SK-N-SH treated with all-trans-retinoic acid at 6 μM for 48 hours (cell line): ENCODE measurements around the gene CIITA.

Source experiments
- ATAC-seq: fragments of 200-7000 bp; cut with Tn5 transposase; 3 replicates; pipeline ENCODE4 v1.9.1; 2020; ENCODE audit warnings: mild to moderate bottlenecking, moderate library complexity
- ARNTL ChIP-seq: fragments of 450-650 bp; formaldehyde crosslinking; IDR thresholded peaks from 2 replicates; pipeline ENCODE4 v1.5.0; 2020; ENCODE audit warnings: low read depth, mild to moderate bottlenecking, moderate library complexity, borderline replicate concordance
- BACH2 ChIP-seq: fragments of 250-450 bp; sonication (Bioruptor Pico); IDR thresholded peaks from 2 replicates; pipeline ENCODE4 v1.9.0; 2021; ENCODE audit warnings: mild to moderate bottlenecking, borderline replicate concordance
- CSDC2 ChIP-seq: fragments of 250-450 bp; sonication (Bioruptor Pico); IDR thresholded peaks from 2 replicates; pipeline ENCODE4 v1.5.0; 2020; ENCODE audit warnings: mild to moderate bottlenecking, moderate library complexity
- ESRRG ChIP-seq: fragments of 250-450 bp; sonication (Bioruptor Pico); IDR thresholded peaks from 2 replicates; pipeline ENCODE4 v1.6.1; 2021; ENCODE audit warnings: mild to moderate bottlenecking
- GLIS3 ChIP-seq: fragments of 250-450 bp; sonication (Bioruptor Pico); IDR thresholded peaks from 2 replicates; pipeline ENCODE4 v1.5.0; 2020; ENCODE audit warnings: mild to moderate bottlenecking, moderate library complexity
- ISL1 ChIP-seq: fragments of 250-450 bp; sonication (Bioruptor Pico); IDR thresholded peaks from 2 replicates; pipeline ENCODE4 v2.1.2; 2022; ENCODE audit warnings: mild to moderate bottlenecking, moderate library complexity
- OSR1 ChIP-seq: fragments of 250-450 bp; sonication (Bioruptor Pico); IDR thresholded peaks from 2 replicates; pipeline ENCODE4 v1.8.0; 2022; ENCODE audit warnings: moderate library complexity, mild to moderate bottlenecking, inconsistent platforms
- PPARA ChIP-seq: fragments of 250-450 bp; sonication (Bioruptor Pico); IDR thresholded peaks from 2 replicates; pipeline ENCODE4 v1.5.0; 2020; ENCODE audit warnings: mild to moderate bottlenecking, borderline replicate concordance
- RARB ChIP-seq: fragments of 250-450 bp; sonication (Bioruptor Pico); IDR thresholded peaks from 2 replicates; pipeline ENCODE4 v1.8.0; 2021; ENCODE audit warnings: mild to moderate bottlenecking, moderate library complexity
- SNAI2 ChIP-seq: fragments of 250-450 bp; sonication (Bioruptor Pico); IDR thresholded peaks from 2 replicates; pipeline ENCODE4 v1.5.0; 2020; ENCODE audit warnings: mild to moderate bottlenecking, moderate library complexity
- TCF4 ChIP-seq: fragments of 250-450 bp; sonication (Bioruptor Pico); IDR thresholded peaks from 2 replicates; pipeline ENCODE4 v1.8.0; 2021; ENCODE audit warnings: mild to moderate bottlenecking, moderate library complexity, borderline replicate concordance
- ZC3H10 ChIP-seq: fragments of 250-450 bp; sonication (Bioruptor Pico); IDR thresholded peaks from 2 replicates; pipeline ENCODE4 v1.5.1; 2021; ENCODE audit warnings: mild to moderate bottlenecking, moderate library complexity
- ZFP3 ChIP-seq: fragments of 250-450 bp; sonication (Bioruptor Pico); IDR thresholded peaks from 2 replicates; pipeline ENCODE4 v1.5.0; 2020; ENCODE audit warnings: mild to moderate bottlenecking, moderate library complexity
- ZFP30 ChIP-seq: fragments of 450-650 bp; formaldehyde crosslinking; IDR thresholded peaks from 2 replicates; pipeline ENCODE4 v1.5.0; 2022; ENCODE audit warnings: mild to moderate bottlenecking, moderate library complexity
- ZNF565 ChIP-seq: fragments of 450-650 bp; formaldehyde crosslinking; conservative IDR thresholded peaks from 2 replicates; pipeline ENCODE4 v1.5.0; 2020; ENCODE audit warnings: low read depth, mild to moderate bottlenecking, moderate library complexity
- ZNF70 ChIP-seq: fragments of 450-650 bp; formaldehyde crosslinking; IDR thresholded peaks from 2 replicates; pipeline ENCODE4 v1.5.0; 2020; ENCODE audit warnings: mild to moderate bottlenecking, moderate library complexity
- ZNF8 ChIP-seq: fragments of 450-650 bp; formaldehyde crosslinking; IDR thresholded peaks from 2 replicates; pipeline ENCODE4 v1.5.0; 2020; ENCODE audit warnings: mild to moderate bottlenecking, moderate library complexity
- TF ChIP-seq, protein P1 (sequence below): fragments of 250-450 bp; sonication (Bioruptor Pico); IDR thresholded peaks from 2 replicates; pipeline ENCODE4 v1.8.0; 2020; ENCODE audit warnings: mild to moderate bottlenecking, moderate library complexity, borderline replicate concordance
- TF ChIP-seq, protein P2 (sequence below): fragments of 250-450 bp; sonication (Bioruptor Pico); IDR thresholded peaks from 2 replicates; pipeline ENCODE4 v1.8.0; 2021; ENCODE audit warnings: low read depth, mild to moderate bottlenecking, moderate library complexity, borderline replicate concordance
- TF ChIP-seq, protein P3 (sequence below): fragments of 250-450 bp; sonication (Bioruptor Pico); IDR thresholded peaks from 2 replicates; pipeline ENCODE4 v1.5.0; 2020; ENCODE audit warnings: mild to moderate bottlenecking, moderate library complexity
- TF ChIP-seq, protein P4 (sequence below): fragments of 250-450 bp; sonication (Bioruptor Pico); IDR thresholded peaks from 2 replicates; pipeline ENCODE4 v1.5.1; 2020; ENCODE audit warnings: low read depth, mild to moderate bottlenecking, moderate library complexity

The CIITA gene

DNA sequence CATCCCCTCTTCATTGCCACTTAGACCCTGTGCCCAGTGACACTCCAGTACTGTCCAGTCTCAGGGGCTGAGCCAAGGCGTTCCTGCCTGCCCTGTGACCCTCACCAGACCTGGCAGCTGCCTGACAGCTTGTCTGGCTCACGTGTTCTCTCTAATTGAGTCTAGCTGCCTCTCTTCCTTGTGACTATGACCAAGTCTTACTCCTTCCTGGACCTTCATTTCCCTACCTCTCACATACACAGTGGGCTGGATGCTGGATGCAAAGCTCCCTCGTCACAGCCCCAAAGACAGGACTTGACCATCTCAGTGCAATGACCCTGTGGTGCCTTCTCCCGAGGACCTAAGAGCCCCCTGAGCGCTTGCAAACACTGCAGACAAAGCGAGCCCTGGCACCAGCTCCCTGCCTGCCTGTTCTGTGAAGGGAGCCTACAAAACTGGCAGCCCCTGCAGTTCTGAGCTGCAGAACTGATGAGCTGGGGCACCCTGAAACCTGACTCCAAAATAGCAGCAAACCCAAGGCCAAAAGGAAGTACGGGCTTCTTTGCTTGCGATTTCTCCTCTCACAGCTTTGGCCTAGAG is 63.6 kb downstream of the CIITA start:
- TF ChIP-seq ZC3H10 (CRISPR knock-in tag), result no peak
- TF ChIP-seq, protein P1, sequence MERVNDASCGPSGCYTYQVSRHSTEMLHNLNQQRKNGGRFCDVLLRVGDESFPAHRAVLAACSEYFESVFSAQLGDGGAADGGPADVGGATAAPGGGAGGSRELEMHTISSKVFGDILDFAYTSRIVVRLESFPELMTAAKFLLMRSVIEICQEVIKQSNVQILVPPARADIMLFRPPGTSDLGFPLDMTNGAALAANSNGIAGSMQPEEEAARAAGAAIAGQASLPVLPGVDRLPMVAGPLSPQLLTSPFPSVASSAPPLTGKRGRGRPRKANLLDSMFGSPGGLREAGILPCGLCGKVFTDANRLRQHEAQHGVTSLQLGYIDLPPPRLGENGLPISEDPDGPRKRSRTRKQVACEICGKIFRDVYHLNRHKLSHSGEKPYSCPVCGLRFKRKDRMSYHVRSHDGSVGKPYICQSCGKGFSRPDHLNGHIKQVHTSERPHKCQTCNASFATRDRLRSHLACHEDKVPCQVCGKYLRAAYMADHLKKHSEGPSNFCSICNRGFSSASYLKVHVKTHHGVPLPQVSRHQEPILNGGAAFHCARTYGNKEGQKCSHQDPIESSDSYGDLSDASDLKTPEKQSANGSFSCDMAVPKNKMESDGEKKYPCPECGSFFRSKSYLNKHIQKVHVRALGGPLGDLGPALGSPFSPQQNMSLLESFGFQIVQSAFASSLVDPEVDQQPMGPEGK, result no peak
- no peak for TF ChIP-seq OSR1 (CRISPR knock-in tag)
- TF ChIP-seq SNAI2 (CRISPR knock-in tag), result no peak
- TF ChIP-seq, protein P2, sequence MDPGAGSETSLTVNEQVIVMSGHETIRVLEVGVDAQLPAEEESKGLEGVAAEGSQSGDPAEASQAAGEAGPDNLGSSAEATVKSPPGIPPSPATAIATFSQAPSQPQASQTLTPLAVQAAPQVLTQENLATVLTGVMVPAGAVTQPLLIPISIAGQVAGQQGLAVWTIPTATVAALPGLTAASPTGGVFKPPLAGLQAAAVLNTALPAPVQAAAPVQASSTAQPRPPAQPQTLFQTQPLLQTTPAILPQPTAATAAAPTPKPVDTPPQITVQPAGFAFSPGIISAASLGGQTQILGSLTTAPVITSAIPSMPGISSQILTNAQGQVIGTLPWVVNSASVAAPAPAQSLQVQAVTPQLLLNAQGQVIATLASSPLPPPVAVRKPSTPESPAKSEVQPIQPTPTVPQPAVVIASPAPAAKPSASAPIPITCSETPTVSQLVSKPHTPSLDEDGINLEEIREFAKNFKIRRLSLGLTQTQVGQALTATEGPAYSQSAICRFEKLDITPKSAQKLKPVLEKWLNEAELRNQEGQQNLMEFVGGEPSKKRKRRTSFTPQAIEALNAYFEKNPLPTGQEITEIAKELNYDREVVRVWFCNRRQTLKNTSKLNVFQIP, result no peak
- TF ChIP-seq, protein P3, sequence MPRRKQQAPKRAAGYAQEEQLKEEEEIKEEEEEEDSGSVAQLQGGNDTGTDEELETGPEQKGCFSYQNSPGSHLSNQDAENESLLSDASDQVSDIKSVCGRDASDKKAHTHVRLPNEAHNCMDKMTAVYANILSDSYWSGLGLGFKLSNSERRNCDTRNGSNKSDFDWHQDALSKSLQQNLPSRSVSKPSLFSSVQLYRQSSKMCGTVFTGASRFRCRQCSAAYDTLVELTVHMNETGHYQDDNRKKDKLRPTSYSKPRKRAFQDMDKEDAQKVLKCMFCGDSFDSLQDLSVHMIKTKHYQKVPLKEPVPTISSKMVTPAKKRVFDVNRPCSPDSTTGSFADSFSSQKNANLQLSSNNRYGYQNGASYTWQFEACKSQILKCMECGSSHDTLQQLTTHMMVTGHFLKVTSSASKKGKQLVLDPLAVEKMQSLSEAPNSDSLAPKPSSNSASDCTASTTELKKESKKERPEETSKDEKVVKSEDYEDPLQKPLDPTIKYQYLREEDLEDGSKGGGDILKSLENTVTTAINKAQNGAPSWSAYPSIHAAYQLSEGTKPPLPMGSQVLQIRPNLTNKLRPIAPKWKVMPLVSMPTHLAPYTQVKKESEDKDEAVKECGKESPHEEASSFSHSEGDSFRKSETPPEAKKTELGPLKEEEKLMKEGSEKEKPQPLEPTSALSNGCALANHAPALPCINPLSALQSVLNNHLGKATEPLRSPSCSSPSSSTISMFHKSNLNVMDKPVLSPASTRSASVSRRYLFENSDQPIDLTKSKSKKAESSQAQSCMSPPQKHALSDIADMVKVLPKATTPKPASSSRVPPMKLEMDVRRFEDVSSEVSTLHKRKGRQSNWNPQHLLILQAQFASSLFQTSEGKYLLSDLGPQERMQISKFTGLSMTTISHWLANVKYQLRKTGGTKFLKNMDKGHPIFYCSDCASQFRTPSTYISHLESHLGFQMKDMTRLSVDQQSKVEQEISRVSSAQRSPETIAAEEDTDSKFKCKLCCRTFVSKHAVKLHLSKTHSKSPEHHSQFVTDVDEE, result no peak
- TF ChIP-seq ZNF70 (CRISPR knock-in tag), result no peak
- no peak for TF ChIP-seq BACH2 (CRISPR knock-in tag)
- no peak for TF ChIP-seq RARB (CRISPR knock-in tag)
- TF ChIP-seq, protein P4, sequence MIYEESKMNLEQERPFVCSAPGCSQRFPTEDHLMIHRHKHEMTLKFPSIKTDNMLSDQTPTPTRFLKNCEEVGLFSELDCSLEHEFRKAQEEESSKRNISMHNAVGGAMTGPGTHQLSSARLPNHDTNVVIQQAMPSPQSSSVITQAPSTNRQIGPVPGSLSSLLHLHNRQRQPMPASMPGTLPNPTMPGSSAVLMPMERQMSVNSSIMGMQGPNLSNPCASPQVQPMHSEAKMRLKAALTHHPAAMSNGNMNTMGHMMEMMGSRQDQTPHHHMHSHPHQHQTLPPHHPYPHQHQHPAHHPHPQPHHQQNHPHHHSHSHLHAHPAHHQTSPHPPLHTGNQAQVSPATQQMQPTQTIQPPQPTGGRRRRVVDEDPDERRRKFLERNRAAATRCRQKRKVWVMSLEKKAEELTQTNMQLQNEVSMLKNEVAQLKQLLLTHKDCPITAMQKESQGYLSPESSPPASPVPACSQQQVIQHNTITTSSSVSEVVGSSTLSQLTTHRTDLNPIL (CRISPR knock-in tag), result no peak
- TF ChIP-seq, all 23 proteins: peak for 0
- no peak for ATAC-seq

DNA sequence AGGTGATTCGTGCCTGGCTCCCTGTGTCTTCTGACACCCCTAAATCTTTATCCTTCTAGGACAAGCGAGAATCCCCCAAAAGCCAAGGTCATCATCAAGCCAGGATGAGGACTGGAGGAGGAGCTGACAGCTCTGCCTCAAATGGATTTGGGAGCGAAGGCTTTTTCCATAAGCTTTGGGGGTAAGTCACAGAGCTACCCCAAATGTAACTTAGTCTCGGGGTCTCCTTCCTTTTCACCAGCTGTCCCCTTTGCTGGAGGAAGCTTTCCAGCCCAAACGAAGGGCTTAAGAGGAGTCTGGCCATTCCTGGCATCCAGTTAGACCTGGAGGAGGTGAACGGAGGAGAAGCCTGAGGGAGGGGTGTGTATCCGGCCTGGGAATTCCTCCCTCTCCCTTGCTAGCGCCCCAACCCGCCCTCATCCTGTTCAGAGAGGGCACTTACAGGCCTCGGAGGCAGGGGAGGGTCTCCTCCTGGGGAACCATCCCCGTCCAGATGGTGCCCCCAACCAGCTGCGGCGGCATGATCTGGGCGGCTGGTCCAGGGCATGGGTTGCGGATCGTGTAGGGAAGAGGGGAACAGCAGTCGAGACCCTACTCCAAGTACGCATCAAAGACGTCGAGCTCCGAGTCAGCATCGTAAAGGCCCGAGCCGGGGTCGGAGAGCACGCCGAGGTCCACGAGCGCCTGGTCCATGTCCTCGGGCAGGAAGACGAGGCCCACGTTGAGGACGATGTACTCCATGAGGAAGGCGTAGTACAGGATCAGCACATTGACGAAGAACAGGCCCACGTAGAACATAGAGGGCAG is 64.3 kb downstream of the CIITA start:
- TF ChIP-seq ARNTL (CRISPR knock-in tag) (no peak), GLIS3 (CRISPR knock-in tag) (no peak), CSDC2 (no peak), RARB (CRISPR knock-in tag) (no peak), ZFP30 (no peak), BACH2 (CRISPR knock-in tag) (no peak), PPARA (CRISPR knock-in tag) (no peak), ESRRG (no peak), ZC3H10 (CRISPR knock-in tag) (no peak), OSR1 (CRISPR knock-in tag) (no peak), ZNF8 (CRISPR knock-in tag) (no peak), ZNF565 (CRISPR knock-in tag) (no peak), ZFP3 (CRISPR knock-in tag) (no peak), ISL1 (CRISPR knock-in tag) (no peak), ZNF70 (CRISPR knock-in tag) (no peak), TCF4 (no peak)
- TF ChIP-seq, protein P2, result no peak
- TF ChIP-seq, protein P4 (CRISPR knock-in tag), result no peak
- TF ChIP-seq, protein P1, result no peak
- ATAC-seq, result peak; percentile 3

DNA sequence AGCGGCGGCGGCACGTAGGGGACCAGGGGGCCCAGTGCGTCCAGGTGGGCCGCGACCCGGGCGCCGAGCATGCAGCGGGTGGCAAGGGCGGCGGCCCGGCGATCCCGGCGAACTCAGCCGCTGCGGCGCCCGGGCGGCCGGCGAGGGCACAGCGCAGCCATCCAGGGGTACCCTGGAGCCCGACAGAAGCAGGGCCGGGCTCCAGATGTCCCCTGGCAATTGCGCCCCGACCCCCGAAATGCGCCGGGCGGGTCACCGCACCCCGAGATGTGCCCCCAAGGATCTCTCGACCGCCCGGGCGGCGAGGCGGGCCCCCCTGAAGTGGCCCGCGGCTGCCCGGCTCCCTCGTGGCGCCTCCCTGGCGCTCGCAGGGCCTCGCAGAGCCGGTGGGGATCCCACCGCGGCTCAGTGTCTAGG is 64.9 kb downstream of the CIITA start:
- ATAC-seq, result peak; percentile 10
